HG03457 (cell line): Measurements from ENCODE around the gene MDK.
A peak's percentile ranks its signal among the peaks of the same experiment; 100 is the strongest.

Experiments used
- ATAC-seq: cut with Tn5 transposase; IDR thresholded peaks from one replicate; pipeline ENCODE4 v1.9.1; 2021; ENCODE audit warnings: moderate number of reproducible peaks; ENCODE audit not compliant: unreplicated experiment

MDK gene

GRCh38 chr11:46381048-46381818 lies at the start of gene MDK:
MDK (plus strand) TSS chr11:46381669; CDS start chr11:46382058, 389 bp downstream.
- ATAC-seq: no peak

DNA sequence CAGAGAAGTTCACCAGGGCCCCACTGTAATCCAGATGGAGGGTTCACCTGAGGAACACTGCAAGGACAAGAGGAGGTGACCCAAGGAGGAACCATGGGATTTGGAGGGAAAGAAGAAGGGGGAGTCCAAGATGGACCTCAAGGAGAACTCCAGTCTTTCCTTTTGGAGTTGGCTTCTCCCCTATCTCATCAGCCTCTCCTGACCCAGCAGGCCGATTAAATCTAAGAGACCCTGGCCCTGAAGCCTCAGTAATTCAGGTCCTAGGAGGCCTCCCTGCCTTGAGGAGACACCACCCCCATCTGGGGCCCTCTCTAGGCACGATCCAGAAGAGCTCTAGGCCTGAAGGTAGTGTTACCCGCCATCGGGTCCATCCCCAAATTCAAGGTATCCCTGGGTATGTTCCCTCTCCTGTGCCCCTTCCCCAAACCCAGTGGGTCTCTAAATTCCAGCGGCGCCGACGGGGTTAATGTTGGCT lies 49.3 kb upstream of the MDK start:
- ATAC-seq: no peak

DNA sequence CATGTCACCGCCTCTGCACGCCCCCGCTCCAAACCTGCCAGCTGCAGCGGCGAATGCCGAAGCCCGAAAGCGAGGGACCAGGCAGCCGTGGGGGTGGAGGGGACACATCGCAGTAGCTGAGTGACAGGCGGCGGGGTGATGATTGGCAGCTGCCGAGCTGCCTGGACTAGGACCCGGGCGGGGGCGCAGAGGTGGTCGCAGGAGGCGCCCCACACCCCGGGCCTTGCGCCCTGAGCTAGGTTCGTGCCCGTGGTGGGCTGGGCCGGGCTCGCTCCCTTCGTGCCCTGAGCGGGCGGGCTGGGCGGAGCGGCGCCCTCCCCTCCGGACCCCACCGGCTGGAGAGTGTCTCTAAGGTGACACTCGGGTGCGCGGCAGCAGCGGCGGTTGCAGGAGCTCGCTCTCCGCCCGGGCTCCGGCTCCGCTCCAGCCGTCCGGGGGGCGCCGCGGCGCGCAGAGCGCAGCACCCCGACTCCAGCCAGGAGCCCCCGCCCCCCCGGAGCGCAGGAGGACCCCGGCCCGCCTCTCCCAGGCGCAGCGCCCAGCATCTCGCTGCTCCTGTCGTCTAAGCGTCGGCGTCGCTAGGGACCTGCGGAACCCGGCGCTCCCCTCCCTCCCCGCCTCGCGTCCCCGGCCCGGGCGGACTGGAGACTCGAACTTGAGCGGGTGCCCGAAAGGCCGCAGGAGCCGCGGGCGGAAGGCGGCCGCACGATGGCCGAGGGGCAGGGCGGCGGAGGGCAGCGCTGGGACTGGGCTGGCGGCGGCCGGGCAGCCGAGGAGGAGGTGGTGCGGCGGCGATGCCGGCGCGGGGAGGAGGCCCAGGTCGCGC lies 48.7 kb upstream of the MDK start:
- ATAC-seq: no peak

- ATAC-seq: no peak
These were observed 48.0 kb upstream of the MDK start for GRCh38 chr11:46333394-46333947.

GRCh38 chr11:46334211-46334610 lies 47.3 kb upstream of the MDK start:
- ATAC-seq: no peak

- no peak for ATAC-seq
These were observed 46.2 kb upstream of the MDK start for GRCh38 chr11:46335271-46335670.

- ATAC-seq: no peak
These were observed 45.4 kb upstream of the MDK start for GRCh38 chr11:46335890-46336562.

GRCh38 chr11:46336563-46337180 lies 44.8 kb upstream of the MDK start:
- ATAC-seq: no peak

DNA sequence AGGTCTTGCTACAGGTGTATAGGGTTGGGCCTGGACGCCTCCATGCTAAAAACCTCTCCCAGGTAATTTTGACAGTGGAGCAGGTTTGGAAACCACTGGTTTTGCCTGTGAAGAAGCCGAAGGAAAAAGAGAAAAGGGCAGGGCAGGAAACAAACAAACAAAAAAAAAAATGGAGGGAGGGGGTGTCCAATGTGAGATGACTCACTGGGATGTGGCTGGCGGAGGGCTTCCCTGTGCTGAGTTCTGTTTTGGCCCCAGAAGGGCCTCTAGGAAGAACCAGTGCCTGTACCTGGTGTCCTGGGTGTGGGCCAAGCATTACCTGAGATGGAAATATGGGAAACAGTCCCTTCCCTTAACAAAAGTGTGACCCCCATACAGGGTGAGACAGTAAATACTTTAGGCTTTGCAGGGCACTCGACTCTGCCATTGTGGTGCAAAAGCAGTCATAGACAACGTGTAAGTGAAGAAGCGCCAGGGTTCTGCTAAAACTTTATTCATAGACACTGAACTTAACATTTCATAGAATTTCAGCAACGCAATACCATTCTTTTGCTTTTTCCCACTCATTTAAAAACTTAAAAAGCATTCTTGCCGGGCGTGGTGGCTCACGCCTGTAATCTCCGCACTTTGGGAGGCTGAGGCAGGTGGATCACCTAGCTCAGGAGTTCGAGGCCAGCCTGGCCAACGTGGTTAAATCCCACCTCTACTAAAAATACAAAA lies 43.7 kb upstream of the MDK start:
- ATAC-seq: no peak

- ATAC-seq: no peak
These were observed 42.9 kb upstream of the MDK start for GRCh38 chr11:46338636-46338987.

DNA sequence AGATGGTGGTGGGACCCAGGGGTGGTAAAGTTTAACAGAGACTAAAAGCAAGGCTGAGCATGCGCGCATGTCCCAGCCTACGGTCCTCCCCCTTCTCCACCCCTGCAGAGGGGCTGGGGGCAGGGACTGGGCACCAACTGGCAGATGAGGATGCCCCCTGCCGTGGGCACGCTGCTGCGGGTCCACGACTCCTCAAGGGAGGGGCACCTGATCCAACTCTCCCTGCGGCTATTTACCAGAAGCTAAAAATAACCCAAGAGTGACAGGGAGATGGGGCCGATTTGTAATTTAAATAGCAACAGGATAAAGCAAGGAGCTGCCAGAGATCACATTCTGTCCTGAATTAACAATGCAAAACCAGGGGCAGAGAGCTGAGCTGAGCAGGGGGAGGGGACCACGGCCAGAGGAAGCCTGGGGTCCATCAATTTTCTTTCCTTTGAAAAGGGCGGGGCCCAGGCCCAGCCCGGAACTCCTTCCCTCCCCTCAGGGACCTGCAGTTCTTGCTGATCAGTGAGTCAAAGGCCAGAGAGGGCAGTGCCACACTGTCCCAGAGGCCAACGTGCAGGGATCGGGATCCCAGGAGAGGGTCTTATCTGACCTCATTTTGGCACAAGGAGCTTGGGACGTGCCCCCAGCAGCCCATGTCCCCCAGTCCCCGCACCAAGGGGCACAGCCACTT lies 42.3 kb upstream of the MDK start:
- ATAC-seq: no peak

DNA sequence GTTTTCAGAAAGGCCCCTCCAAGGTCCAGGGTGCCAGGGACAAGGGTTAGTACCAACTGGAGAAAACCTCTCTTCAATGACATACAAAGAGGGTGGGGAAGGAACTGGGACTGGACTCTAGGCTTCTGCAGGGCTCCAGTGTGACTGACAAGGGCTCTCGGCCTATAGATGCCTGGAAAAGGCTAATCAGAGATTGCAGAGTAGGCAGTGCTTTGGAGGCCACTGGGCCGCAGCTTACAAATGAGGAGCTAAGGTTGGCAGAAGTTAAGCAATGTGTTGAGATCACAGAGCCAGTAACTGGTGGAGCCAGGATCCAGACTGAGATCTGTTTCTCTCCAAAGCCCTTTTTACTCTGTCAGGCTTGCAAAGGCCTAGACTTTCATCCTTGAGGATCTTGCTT lies 41.7 kb upstream of the MDK start:
- no peak for ATAC-seq

DNA sequence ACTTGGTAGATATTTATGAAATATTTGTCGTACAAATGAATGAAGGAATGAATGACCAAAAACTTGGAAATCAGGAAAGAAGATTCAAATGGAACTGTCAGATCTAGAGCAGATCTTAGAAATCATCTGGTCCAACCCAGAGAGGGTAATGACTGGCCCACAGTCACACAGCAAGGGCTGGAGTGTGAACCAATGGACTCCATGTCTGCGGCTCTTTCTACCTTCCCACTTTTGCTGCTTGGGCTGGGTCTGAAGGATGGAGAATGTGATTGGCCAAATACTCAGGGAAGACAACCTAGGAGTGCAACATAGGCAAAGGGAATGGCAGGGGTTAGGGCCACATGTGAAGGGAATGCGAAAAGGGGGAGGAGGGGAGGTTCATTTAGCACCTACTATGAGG lies 40.0 kb upstream of the MDK start:
- ATAC-seq: no peak

- no peak for ATAC-seq
These were observed 39.2 kb upstream of the MDK start for GRCh38 chr11:46342239-46342638.

- ATAC-seq: no peak
These were observed 37.9 kb upstream of the MDK start for GRCh38 chr11:46343520-46343919.

DNA sequence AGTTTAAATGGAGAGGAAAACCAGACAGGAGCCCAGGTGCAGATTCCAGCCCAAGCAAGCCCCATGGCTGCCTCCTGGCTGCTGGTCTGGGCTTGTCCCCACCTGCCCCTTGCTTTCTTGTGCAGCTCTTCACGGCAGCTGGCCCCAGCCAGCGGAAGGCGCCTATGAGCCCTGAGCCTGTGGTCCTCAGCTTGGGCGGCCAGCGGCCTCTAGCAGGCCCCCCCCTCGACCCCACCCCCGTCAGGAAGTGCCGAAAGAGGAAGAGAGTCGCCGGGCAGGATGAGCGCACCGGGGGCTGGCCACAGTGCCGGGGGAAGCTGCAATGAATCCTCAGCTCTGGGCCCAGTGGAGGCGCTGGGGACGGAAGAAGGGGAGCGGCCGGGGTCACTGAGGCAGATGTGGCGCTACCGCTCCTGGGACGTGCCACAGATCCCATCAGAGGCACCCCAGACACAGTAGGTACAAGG lies 36.3 kb upstream of the MDK start:
- no peak for ATAC-seq

DNA sequence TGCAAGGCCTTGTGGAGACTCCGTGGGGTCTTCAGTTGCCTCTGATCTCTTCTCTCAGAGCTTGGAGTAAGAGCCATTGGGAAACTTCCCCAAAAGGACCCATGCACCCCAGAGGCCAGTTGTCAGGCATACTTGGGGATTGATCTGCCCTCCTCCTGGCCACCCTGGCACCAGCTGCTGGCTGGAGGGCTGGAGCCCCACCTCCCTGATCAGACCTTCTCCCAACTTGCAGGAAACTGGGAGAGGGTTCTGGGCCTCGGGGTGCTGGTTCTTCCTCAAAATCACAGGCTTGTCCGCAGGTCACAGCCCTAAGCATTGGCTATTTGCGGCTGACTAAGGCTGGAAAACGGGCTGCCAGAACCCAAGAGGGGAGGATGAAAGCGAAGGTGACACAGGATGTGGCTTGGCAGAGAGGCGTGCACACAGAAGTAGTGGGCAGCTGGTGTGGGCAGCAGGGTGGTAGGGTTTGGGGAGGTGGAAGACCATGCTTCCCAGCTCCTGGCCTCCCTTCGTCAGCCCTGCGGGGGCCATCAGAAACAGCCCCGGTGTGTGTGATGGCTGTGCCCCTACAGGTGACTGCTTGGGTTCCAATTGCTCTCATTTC lies 35.5 kb upstream of the MDK start:
- ATAC-seq: no peak

- ATAC-seq: peak; percentile 53
These were observed 34.4 kb upstream of the MDK start, which contains the start of gene DGKZ for GRCh38 chr11:46346886-46347636. DGKZ (plus strand) TSS chr11:46347463; CDS start chr11:46347660, 197 bp downstream.
